LNCAP (cell line): Measurements from ENCODE around the gene AJAP1.

Experiments used
- TF ChIP-seq, protein P1 (sequence below): fragments of 450-650 bp; IDR thresholded peaks from 2 replicates; pipeline ENCODE4 v1.5.1; 2017; ENCODE audit warnings: mild to moderate bottlenecking

AJAP1 gene

DNA sequence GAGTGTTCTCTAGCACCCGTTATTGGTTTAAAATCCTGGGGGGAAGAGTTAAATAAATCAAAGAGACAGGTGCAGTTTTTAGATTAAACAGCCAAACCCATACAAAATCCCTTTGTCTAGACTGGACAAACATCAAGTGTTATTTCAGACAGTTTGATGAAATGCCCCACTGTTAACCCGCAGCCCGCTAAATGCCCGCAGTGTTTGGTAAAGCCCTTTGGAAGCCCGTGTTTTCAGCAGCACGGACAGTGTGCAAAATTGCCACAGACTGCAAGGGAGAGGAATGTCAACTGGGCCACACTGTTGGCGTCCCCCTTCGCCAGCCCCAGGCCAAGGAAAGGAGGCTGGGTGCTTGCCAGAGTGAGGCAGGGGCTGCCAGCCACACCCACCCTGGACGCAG lies 26.6 kb downstream of the AJAP1 start:
- TF ChIP-seq, protein P1, sequence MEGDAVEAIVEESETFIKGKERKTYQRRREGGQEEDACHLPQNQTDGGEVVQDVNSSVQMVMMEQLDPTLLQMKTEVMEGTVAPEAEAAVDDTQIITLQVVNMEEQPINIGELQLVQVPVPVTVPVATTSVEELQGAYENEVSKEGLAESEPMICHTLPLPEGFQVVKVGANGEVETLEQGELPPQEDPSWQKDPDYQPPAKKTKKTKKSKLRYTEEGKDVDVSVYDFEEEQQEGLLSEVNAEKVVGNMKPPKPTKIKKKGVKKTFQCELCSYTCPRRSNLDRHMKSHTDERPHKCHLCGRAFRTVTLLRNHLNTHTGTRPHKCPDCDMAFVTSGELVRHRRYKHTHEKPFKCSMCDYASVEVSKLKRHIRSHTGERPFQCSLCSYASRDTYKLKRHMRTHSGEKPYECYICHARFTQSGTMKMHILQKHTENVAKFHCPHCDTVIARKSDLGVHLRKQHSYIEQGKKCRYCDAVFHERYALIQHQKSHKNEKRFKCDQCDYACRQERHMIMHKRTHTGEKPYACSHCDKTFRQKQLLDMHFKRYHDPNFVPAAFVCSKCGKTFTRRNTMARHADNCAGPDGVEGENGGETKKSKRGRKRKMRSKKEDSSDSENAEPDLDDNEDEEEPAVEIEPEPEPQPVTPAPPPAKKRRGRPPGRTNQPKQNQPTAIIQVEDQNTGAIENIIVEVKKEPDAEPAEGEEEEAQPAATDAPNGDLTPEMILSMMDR: no peak

DNA sequence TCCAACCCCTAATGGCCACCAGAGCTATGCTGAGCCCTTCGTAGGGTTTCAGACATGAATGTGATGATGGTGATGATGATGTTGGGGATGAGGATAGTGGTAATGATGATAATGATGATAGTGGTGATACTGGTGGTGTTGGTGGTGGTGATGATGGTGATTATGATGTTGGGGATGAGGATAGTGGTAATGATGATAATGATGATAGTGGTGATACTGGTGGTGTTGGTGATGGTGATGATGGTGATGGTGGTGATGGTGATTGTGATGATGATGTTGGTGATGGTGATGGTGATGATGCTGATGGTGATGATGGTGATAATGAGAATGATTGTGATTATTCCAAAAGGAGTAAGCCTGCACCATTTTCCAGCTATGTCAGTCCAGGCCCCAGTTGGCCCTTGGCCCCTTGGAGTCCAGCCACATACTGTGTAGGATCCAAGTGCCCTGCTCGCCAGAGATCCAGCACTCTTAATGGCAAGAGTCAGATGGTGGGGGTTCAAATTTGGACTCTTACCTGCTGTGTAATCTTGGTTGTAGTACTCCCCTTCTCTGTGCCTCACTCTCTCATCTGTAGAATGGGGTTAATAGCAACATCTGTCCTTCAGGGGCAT lies 28.3 kb downstream of the AJAP1 start:
- TF ChIP-seq, protein P1: no peak

DNA sequence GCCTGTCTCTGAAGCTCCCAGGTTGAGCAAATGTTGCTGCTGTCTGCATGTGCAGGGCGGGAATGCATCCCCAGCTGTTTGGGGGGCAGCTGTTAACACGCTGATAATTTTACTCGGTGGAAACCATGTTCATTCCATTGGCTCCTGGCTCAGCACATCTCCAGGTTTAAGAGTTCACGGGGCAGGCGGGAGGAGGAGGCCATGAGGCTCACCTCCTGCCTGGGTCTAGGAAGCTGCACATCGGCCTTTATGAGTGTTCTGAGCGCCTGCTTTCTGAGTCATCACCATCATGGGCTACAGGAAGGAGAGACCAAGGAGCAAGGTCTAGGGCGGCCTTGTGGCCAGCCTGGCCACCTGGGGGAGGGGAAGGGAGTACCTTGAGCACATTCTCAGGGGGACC lies 29.7 kb downstream of the AJAP1 start:
- TF ChIP-seq, protein P1: no peak

GRCh38 chr1:4684864-4685522 lies 30.6 kb downstream of the AJAP1 start:
- TF ChIP-seq, protein P1: no peak

GRCh38 chr1:4685523-4685865 lies 31.1 kb downstream of the AJAP1 start:
- TF ChIP-seq, protein P1: no peak

DNA sequence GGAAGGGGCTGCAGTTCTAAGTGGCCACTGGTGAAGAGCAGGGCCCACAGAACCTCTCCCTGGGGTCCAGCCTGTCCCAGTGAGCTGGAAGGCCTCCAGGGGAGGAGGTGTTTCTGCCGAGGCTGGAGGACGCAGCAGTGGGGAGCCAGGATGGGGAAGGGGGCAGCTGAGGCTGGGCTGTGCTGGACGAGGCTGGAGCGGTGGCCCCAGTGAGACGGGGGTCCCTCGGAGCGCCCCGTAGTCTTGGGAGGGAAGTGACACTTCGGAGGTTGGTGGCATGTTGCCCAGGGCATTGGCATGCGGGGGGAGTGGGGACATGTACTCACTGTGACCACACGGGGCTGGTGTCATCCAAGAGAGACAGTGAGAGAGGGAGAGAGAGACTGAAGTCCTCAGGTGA lies 33.5 kb downstream of the AJAP1 start:
- TF ChIP-seq, protein P1: no peak

- TF ChIP-seq, protein P1: no peak
Observed at GRCh38 chr1:4689271-4689935, 35.0 kb downstream of the AJAP1 start.
